SK-N-SH treated with all-trans-retinoic acid at 6 μM for 48 hours (cell line): Measurements from ENCODE around the gene IER2.

Source experiments
- ATAC-seq: fragments of 200-7000 bp; cut with Tn5 transposase; 3 replicates; pipeline ENCODE4 v1.9.1; 2020; ENCODE audit warnings: mild to moderate bottlenecking, moderate library complexity
- ARNTL ChIP-seq: fragments of 450-650 bp; formaldehyde crosslinking; IDR thresholded peaks from 2 replicates; pipeline ENCODE4 v1.5.0; 2020; ENCODE audit warnings: low read depth, mild to moderate bottlenecking, moderate library complexity, borderline replicate concordance
- CREB5 ChIP-seq: fragments of 250-450 bp; sonication (Bioruptor Pico); IDR thresholded peaks from 2 replicates; pipeline ENCODE4 v1.5.1; 2020; ENCODE audit warnings: low read depth, mild to moderate bottlenecking, moderate library complexity
- CSDC2 ChIP-seq: fragments of 250-450 bp; sonication (Bioruptor Pico); IDR thresholded peaks from 2 replicates; pipeline ENCODE4 v1.5.0; 2020; ENCODE audit warnings: mild to moderate bottlenecking, moderate library complexity
- GLIS3 ChIP-seq: fragments of 250-450 bp; sonication (Bioruptor Pico); IDR thresholded peaks from 2 replicates; pipeline ENCODE4 v1.5.0; 2020; ENCODE audit warnings: mild to moderate bottlenecking, moderate library complexity
- ISL1 ChIP-seq: fragments of 250-450 bp; sonication (Bioruptor Pico); IDR thresholded peaks from 2 replicates; pipeline ENCODE4 v2.1.2; 2022; ENCODE audit warnings: mild to moderate bottlenecking, moderate library complexity
- OSR1 ChIP-seq: fragments of 250-450 bp; sonication (Bioruptor Pico); IDR thresholded peaks from 2 replicates; pipeline ENCODE4 v1.8.0; 2022; ENCODE audit warnings: moderate library complexity, mild to moderate bottlenecking, inconsistent platforms
- POU6F1 ChIP-seq: fragments of 250-450 bp; sonication (Bioruptor Pico); IDR thresholded peaks from 2 replicates; pipeline ENCODE4 v1.8.0; 2021; ENCODE audit warnings: low read depth, mild to moderate bottlenecking, moderate library complexity, borderline replicate concordance
- PPARA ChIP-seq: fragments of 250-450 bp; sonication (Bioruptor Pico); IDR thresholded peaks from 2 replicates; pipeline ENCODE4 v1.5.0; 2020; ENCODE audit warnings: mild to moderate bottlenecking, borderline replicate concordance
- RARB ChIP-seq: fragments of 250-450 bp; sonication (Bioruptor Pico); IDR thresholded peaks from 2 replicates; pipeline ENCODE4 v1.8.0; 2021; ENCODE audit warnings: mild to moderate bottlenecking, moderate library complexity
- SNAI2 ChIP-seq: fragments of 250-450 bp; sonication (Bioruptor Pico); IDR thresholded peaks from 2 replicates; pipeline ENCODE4 v1.5.0; 2020; ENCODE audit warnings: mild to moderate bottlenecking, moderate library complexity
- TCF4 ChIP-seq: fragments of 250-450 bp; sonication (Bioruptor Pico); IDR thresholded peaks from 2 replicates; pipeline ENCODE4 v1.8.0; 2021; ENCODE audit warnings: mild to moderate bottlenecking, moderate library complexity, borderline replicate concordance
- TOX ChIP-seq: fragments of 250-450 bp; sonication (Bioruptor Pico); IDR thresholded peaks from 2 replicates; pipeline ENCODE4 v1.8.0; 2021; ENCODE audit warnings: mild to moderate bottlenecking, moderate library complexity, borderline replicate concordance
- ZC3H10 ChIP-seq: fragments of 250-450 bp; sonication (Bioruptor Pico); IDR thresholded peaks from 2 replicates; pipeline ENCODE4 v1.5.1; 2021; ENCODE audit warnings: mild to moderate bottlenecking, moderate library complexity
- ZFP3 ChIP-seq: fragments of 250-450 bp; sonication (Bioruptor Pico); IDR thresholded peaks from 2 replicates; pipeline ENCODE4 v1.5.0; 2020; ENCODE audit warnings: mild to moderate bottlenecking, moderate library complexity
- ZNF565 ChIP-seq: fragments of 450-650 bp; formaldehyde crosslinking; conservative IDR thresholded peaks from 2 replicates; pipeline ENCODE4 v1.5.0; 2020; ENCODE audit warnings: low read depth, mild to moderate bottlenecking, moderate library complexity
- ZNF70 ChIP-seq: fragments of 450-650 bp; formaldehyde crosslinking; IDR thresholded peaks from 2 replicates; pipeline ENCODE4 v1.5.0; 2020; ENCODE audit warnings: mild to moderate bottlenecking, moderate library complexity
- ZNF8 ChIP-seq: fragments of 450-650 bp; formaldehyde crosslinking; IDR thresholded peaks from 2 replicates; pipeline ENCODE4 v1.5.0; 2020; ENCODE audit warnings: mild to moderate bottlenecking, moderate library complexity
- TF ChIP-seq, protein P1 (sequence below): fragments of 250-450 bp; sonication (Bioruptor Pico); IDR thresholded peaks from 2 replicates; pipeline ENCODE4 v1.5.1; 2021; ENCODE audit warnings: mild to moderate bottlenecking, moderate library complexity
- TF ChIP-seq, protein P2 (sequence below): fragments of 250-450 bp; sonication (Bioruptor Pico); IDR thresholded peaks from 2 replicates; pipeline ENCODE4 v1.5.0; 2020; ENCODE audit warnings: mild to moderate bottlenecking, moderate library complexity
- TF ChIP-seq, protein P3 (sequence below): fragments of 250-450 bp; sonication (Bioruptor Pico); IDR thresholded peaks from 2 replicates; pipeline ENCODE4 v1.8.0; 2020; ENCODE audit warnings: mild to moderate bottlenecking, moderate library complexity, borderline replicate concordance

Gene IER2

GRCh38 chr19:13171146-13171545, 20.9 kb downstream of the IER2 start:
- TF ChIP-seq ZFP3 (no peak), TCF4 (CRISPR knock-in tag) (no peak), CSDC2 (no peak), POU6F1 (no peak), ZC3H10 (CRISPR knock-in tag) (no peak), GLIS3 (CRISPR knock-in tag) (no peak), SNAI2 (CRISPR knock-in tag) (no peak), PPARA (CRISPR knock-in tag) (no peak), ISL1 (no peak), OSR1 (CRISPR knock-in tag) (no peak), ARNTL (no peak), TOX (CRISPR knock-in tag) (no peak)
- TF ChIP-seq, protein P1, sequence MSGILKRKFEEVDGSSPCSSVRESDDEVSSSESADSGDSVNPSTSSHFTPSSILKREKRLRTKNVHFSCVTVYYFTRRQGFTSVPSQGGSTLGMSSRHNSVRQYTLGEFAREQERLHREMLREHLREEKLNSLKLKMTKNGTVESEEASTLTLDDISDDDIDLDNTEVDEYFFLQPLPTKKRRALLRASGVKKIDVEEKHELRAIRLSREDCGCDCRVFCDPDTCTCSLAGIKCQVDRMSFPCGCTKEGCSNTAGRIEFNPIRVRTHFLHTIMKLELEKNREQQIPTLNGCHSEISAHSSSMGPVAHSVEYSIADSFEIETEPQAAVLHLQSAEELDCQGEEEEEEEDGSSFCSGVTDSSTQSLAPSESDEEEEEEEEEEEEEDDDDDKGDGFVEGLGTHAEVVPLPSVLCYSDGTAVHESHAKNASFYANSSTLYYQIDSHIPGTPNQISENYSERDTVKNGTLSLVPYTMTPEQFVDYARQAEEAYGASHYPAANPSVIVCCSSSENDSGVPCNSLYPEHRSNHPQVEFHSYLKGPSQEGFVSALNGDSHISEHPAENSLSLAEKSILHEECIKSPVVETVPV (CRISPR knock-in tag), result no peak
- TF ChIP-seq, protein P2, sequence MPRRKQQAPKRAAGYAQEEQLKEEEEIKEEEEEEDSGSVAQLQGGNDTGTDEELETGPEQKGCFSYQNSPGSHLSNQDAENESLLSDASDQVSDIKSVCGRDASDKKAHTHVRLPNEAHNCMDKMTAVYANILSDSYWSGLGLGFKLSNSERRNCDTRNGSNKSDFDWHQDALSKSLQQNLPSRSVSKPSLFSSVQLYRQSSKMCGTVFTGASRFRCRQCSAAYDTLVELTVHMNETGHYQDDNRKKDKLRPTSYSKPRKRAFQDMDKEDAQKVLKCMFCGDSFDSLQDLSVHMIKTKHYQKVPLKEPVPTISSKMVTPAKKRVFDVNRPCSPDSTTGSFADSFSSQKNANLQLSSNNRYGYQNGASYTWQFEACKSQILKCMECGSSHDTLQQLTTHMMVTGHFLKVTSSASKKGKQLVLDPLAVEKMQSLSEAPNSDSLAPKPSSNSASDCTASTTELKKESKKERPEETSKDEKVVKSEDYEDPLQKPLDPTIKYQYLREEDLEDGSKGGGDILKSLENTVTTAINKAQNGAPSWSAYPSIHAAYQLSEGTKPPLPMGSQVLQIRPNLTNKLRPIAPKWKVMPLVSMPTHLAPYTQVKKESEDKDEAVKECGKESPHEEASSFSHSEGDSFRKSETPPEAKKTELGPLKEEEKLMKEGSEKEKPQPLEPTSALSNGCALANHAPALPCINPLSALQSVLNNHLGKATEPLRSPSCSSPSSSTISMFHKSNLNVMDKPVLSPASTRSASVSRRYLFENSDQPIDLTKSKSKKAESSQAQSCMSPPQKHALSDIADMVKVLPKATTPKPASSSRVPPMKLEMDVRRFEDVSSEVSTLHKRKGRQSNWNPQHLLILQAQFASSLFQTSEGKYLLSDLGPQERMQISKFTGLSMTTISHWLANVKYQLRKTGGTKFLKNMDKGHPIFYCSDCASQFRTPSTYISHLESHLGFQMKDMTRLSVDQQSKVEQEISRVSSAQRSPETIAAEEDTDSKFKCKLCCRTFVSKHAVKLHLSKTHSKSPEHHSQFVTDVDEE (CRISPR knock-in tag), result no peak
- TF ChIP-seq, protein P3, sequence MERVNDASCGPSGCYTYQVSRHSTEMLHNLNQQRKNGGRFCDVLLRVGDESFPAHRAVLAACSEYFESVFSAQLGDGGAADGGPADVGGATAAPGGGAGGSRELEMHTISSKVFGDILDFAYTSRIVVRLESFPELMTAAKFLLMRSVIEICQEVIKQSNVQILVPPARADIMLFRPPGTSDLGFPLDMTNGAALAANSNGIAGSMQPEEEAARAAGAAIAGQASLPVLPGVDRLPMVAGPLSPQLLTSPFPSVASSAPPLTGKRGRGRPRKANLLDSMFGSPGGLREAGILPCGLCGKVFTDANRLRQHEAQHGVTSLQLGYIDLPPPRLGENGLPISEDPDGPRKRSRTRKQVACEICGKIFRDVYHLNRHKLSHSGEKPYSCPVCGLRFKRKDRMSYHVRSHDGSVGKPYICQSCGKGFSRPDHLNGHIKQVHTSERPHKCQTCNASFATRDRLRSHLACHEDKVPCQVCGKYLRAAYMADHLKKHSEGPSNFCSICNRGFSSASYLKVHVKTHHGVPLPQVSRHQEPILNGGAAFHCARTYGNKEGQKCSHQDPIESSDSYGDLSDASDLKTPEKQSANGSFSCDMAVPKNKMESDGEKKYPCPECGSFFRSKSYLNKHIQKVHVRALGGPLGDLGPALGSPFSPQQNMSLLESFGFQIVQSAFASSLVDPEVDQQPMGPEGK, result no peak
- ATAC-seq, result no peak

DNA sequence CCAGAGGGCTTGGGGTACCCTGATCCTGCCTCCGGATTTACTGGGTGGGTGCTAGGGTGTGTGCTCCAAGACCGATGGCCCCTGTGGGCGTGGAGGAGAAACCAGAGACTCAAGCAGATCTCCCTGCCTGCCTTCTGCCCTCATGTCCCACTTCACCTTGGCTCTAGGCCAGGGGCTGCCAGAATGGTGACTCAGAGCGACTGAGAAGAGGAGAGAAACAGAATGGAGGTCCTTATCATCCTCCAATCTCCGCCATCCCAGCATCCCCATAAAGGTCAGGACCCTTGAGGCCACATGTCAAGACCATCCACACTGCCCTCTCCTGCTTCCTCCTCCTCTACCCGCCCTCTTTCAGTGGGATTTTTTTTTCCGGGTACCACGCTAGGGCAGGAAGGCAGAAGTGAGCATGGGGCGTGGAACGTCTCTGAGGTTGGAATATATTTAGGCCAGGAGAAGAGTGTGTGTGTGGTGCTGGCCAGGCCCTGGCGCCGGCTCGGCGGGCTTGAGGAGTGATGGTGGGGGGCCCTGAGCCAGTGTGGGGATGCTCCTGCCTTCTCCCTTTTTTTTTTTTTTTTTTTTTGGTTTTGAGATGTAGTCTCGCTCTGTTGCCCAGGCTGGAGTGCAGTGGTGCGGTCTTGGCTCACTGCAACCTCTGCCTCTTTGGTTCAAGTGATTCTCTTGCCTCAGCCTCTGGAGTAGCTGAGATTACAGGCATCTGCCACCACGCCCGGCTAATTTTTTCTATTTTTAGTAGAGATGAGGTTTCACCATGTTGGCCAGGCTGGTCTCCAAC, 22.3 kb downstream of the IER2 start:
- peak; percentile 71 for ATAC-seq
- no peak for TF ChIP-seq POU6F1
- TF ChIP-seq, protein P3, result no peak
- TF ChIP-seq RARB (CRISPR knock-in tag), result no peak
- TF ChIP-seq OSR1 (CRISPR knock-in tag), result no peak
- TF ChIP-seq ZNF70 (CRISPR knock-in tag), result no peak
- no peak for TF ChIP-seq ZNF8 (CRISPR knock-in tag)
- no peak for TF ChIP-seq ZNF565 (CRISPR knock-in tag)
- TF ChIP-seq TOX (CRISPR knock-in tag), result no peak
- no peak for TF ChIP-seq ISL1
- TF ChIP-seq ARNTL, result no peak
- no peak for TF ChIP-seq ZC3H10 (CRISPR knock-in tag)
- TF ChIP-seq, protein P1 (CRISPR knock-in tag), result no peak
- TF ChIP-seq, protein P2 (CRISPR knock-in tag), result 0 out of 2 replicates have a peak, but pooled peaks have one; percentile 14
- no peak for TF ChIP-seq CREB5 (CRISPR knock-in tag)
- TF ChIP-seq SNAI2 (CRISPR knock-in tag), result peak; percentile 56; the same call in 1 of the 2 replicates
